Measurements from ENCODE around the gene NUSAP1. TPM values are rescaled to one million over a fixed set of nuclear protein-coding genes. Genes with fewer than 3 reads are reported as not detected.

NUSAP1 gene
- total and polyA plus RNA-seq, 4 donors = 4.6 to 149 (median 8.3) TPM

DNA sequence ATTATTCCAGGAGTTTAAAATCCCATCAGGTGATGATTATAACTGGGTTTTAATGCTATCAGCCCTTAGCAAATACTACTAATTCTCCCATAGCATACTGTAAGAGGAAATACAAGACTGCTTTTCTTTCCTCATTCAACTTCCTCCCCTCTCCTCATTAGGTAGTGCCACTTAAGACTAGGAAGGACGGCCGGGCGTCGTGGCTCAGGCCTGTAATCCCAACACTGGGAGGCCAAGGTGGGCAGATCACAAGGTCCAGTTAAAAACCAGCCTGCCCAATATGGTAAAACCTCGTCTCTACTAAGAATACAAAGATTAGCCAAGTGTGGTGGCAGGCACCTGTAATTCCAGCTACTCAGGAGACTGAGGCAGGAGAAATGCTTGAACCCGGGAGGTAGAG lies 55.0 kb downstream of the NUSAP1 start:
- Histone ChIP-seq H3K36me3 (ENCODE audit: control insufficient read depth in 4 of 4, insufficient read depth in 3 of 4, low read depth in 1 of 4, low read length in 3 of 4) (peaks cover 3 to 17% (median 12%) of the 10 kb centered on the region in 4 donors), H3K27me3 (ENCODE audit: control insufficient read depth in 4 of 4, insufficient read depth in 4 of 4, low read length in 3 of 4) (no peaks in the 10 kb centered on the region), H3K9me3 (ENCODE audit: control insufficient read depth in 4 of 4, low read length in 3 of 4) (no peaks in the 10 kb centered on the region), H3K27ac (ENCODE audit: low read depth in 1 of 2, low read length in 2 of 2) (no peak overlapping the region), H3K9ac (ENCODE audit: low read depth in 1 of 2, low read length in 2 of 2) (no peak overlapping the region), H3K4me3 (ENCODE audit: low read depth in 1 of 3, low read length in 3 of 3) (no peak overlapping the region), H3K4me1 (ENCODE audit: control insufficient read depth in 4 of 4, insufficient read depth in 4 of 4, low read length in 3 of 4) (no peaks in the 10 kb centered on the region)
- 85% methylated on average over 6 of the region's 6 CpGs for WGBS
- no peak for TF ChIP-seq HNF4G (IDR thresholded peaks at IDR 0.05)
- TF ChIP-seq RAD21 (IDR thresholded peaks at IDR 0.05) = no peak
- TF ChIP-seq FOXA2 (IDR thresholded peaks at IDR 0.05) = no peak
- TF ChIP-seq YY1 (IDR thresholded peaks at IDR 0.05) = no peak
- no peak for DNase-seq (ENCODE audit: low spot score)

DNA sequence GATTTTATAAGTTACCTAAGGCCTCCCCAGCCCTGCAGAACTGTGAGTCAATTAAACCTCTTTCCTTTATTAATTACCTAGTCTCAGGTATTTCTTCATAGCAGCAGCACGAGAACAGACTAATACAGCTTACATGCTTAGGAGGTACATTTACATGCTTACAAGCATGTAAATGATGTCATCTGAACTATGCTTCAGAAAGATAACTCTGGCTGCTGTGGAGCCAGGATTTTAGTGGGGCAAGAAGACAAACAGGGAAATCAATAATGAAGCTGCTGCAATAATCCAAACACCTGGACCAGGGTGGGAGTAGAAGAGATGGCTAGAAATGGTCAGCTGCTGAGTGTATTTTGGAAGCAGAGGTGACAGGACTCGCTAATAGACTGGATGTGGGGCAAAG lies 60.0 kb downstream of the NUSAP1 start:
- DNase-seq (ENCODE audit: low spot score) = no peak
- Histone ChIP-seq H3K27me3 (ENCODE audit: control insufficient read depth in 4 of 4, insufficient read depth in 4 of 4, low read length in 3 of 4) (no peaks in the 10 kb centered on the region), H3K36me3 (ENCODE audit: control insufficient read depth in 4 of 4, insufficient read depth in 3 of 4, low read depth in 1 of 4, low read length in 3 of 4) (peaks cover 5 to 34% (median 19%) of the 10 kb centered on the region in 4 donors), H3K27ac (ENCODE audit: low read depth in 1 of 2, low read length in 2 of 2) (no peak overlapping the region), H3K9ac (ENCODE audit: low read depth in 1 of 2, low read length in 2 of 2) (no peak overlapping the region), H3K9me3 (ENCODE audit: control insufficient read depth in 4 of 4, low read length in 3 of 4) (no peaks in the 10 kb centered on the region), H3K4me1 (ENCODE audit: control insufficient read depth in 4 of 4, insufficient read depth in 4 of 4, low read length in 3 of 4) (no peaks in the 10 kb centered on the region), H3K4me3 (ENCODE audit: low read depth in 1 of 3, low read length in 3 of 3) (no peak overlapping the region)
- TF ChIP-seq GABPA (IDR thresholded peaks at IDR 0.05 in 1 of 2, conservative IDR thresholded peaks at IDR 0.05 in 1 of 2) (no peak), RAD21 (IDR thresholded peaks at IDR 0.05) (no peak), HNF4G (IDR thresholded peaks at IDR 0.05) (no peak), FOXA1 (IDR thresholded peaks at IDR 0.05) (no peak), TAF1 (conservative IDR thresholded peaks at IDR 0.05) (no peak), RXRA (IDR thresholded peaks at IDR 0.05) (no peak), NR2F2 (IDR thresholded peaks at IDR 0.05) (no peak)
- TF ChIP-seq, protein P1, sequence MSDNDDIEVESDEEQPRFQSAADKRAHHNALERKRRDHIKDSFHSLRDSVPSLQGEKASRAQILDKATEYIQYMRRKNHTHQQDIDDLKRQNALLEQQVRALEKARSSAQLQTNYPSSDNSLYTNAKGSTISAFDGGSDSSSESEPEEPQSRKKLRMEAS (IDR thresholded peaks at IDR 0.05) = no peak
- TF ChIP-seq, protein P2, sequence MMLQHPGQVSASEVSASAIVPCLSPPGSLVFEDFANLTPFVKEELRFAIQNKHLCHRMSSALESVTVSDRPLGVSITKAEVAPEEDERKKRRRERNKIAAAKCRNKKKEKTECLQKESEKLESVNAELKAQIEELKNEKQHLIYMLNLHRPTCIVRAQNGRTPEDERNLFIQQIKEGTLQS (IDR thresholded peaks at IDR 0.05) = no peak
- WGBS = 95% methylated on average over 2 of the region's 2 CpGs

DNA sequence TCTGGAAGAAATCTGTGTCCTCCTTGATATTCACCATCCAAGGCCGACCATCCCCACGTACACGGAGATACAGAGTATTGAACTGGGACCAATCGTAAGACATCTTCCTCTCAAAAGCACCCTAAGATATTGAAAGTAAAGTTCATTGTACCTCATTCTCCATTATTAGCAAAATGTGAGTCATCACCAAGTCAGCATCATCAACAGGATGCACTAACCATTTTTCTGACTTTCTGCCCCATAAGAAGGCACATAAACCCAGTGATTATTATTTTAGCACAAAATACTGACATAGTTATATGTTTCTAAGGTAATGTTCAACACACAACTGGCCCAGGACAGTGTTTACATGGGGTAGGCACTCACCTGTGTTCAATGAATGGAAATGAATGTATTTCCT lies 62.2 kb downstream of the NUSAP1 start:
- H3K27ac ChIP-seq (ENCODE audit: low read depth in 1 of 2, low read length in 2 of 2) = no peak overlapping the region
- no peak overlapping the region for H3K4me3 ChIP-seq (ENCODE audit: low read depth in 1 of 3, low read length in 3 of 3)
- no peak overlapping the region for H3K9ac ChIP-seq (ENCODE audit: low read depth in 1 of 2, low read length in 2 of 2)
- no peaks in the 10 kb centered on the region for H3K4me1 ChIP-seq (ENCODE audit: control insufficient read depth in 4 of 4, insufficient read depth in 4 of 4, low read length in 3 of 4)
- peaks cover 2 to 24% (median 9%) of the 10 kb centered on the region in 4 donors for H3K36me3 ChIP-seq (ENCODE audit: control insufficient read depth in 4 of 4, insufficient read depth in 3 of 4, low read depth in 1 of 4, low read length in 3 of 4)
- H3K27me3 ChIP-seq (ENCODE audit: control insufficient read depth in 4 of 4, insufficient read depth in 4 of 4, low read length in 3 of 4) = no peaks in the 10 kb centered on the region
- no peaks in the 10 kb centered on the region for H3K9me3 ChIP-seq (ENCODE audit: control insufficient read depth in 4 of 4, low read length in 3 of 4)
- DNase-seq (ENCODE audit: low spot score) = no peak
- 98% methylated on average over 4 of the region's 4 CpGs for WGBS
- no peak for TF ChIP-seq HNF4A (conservative IDR thresholded peaks at IDR 0.05)
- TF ChIP-seq SP1 (IDR thresholded peaks at IDR 0.05) = no peak
- TF ChIP-seq NR2F2 (IDR thresholded peaks at IDR 0.05) = no peak
- TF ChIP-seq, protein P3, sequence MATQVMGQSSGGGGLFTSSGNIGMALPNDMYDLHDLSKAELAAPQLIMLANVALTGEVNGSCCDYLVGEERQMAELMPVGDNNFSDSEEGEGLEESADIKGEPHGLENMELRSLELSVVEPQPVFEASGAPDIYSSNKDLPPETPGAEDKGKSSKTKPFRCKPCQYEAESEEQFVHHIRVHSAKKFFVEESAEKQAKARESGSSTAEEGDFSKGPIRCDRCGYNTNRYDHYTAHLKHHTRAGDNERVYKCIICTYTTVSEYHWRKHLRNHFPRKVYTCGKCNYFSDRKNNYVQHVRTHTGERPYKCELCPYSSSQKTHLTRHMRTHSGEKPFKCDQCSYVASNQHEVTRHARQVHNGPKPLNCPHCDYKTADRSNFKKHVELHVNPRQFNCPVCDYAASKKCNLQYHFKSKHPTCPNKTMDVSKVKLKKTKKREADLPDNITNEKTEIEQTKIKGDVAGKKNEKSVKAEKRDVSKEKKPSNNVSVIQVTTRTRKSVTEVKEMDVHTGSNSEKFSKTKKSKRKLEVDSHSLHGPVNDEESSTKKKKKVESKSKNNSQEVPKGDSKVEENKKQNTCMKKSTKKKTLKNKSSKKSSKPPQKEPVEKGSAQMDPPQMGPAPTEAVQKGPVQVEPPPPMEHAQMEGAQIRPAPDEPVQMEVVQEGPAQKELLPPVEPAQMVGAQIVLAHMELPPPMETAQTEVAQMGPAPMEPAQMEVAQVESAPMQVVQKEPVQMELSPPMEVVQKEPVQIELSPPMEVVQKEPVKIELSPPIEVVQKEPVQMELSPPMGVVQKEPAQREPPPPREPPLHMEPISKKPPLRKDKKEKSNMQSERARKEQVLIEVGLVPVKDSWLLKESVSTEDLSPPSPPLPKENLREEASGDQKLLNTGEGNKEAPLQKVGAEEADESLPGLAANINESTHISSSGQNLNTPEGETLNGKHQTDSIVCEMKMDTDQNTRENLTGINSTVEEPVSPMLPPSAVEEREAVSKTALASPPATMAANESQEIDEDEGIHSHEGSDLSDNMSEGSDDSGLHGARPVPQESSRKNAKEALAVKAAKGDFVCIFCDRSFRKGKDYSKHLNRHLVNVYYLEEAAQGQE (IDR thresholded peaks at IDR 0.05) = no peak
- TF ChIP-seq HNF4G (IDR thresholded peaks at IDR 0.05) = no peak
- TF ChIP-seq GABPA (IDR thresholded peaks at IDR 0.05 in 1 of 2, conservative IDR thresholded peaks at IDR 0.05 in 1 of 2) = no peak
- no peak for TF ChIP-seq TAF1 (conservative IDR thresholded peaks at IDR 0.05)
- TF ChIP-seq, protein P1 (IDR thresholded peaks at IDR 0.05) = no peak
- TF ChIP-seq JUND (IDR thresholded peaks at IDR 0.05) = no peak
- no peak for TF ChIP-seq FOXA1 (IDR thresholded peaks at IDR 0.05)
- TF ChIP-seq, protein P2 (IDR thresholded peaks at IDR 0.05) = no peak
- TF ChIP-seq YY1 (IDR thresholded peaks at IDR 0.05) = no peak
- TF ChIP-seq, protein P4, sequence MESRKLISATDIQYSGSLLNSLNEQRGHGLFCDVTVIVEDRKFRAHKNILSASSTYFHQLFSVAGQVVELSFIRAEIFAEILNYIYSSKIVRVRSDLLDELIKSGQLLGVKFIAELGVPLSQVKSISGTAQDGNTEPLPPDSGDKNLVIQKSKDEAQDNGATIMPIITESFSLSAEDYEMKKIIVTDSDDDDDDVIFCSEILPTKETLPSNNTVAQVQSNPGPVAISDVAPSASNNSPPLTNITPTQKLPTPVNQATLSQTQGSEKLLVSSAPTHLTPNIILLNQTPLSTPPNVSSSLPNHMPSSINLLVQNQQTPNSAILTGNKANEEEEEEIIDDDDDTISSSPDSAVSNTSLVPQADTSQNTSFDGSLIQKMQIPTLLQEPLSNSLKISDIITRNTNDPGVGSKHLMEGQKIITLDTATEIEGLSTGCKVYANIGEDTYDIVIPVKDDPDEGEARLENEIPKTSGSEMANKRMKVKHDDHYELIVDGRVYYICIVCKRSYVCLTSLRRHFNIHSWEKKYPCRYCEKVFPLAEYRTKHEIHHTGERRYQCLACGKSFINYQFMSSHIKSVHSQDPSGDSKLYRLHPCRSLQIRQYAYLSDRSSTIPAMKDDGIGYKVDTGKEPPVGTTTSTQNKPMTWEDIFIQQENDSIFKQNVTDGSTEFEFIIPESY (IDR thresholded peaks at IDR 0.05) = no peak
- TF ChIP-seq, protein P5, sequence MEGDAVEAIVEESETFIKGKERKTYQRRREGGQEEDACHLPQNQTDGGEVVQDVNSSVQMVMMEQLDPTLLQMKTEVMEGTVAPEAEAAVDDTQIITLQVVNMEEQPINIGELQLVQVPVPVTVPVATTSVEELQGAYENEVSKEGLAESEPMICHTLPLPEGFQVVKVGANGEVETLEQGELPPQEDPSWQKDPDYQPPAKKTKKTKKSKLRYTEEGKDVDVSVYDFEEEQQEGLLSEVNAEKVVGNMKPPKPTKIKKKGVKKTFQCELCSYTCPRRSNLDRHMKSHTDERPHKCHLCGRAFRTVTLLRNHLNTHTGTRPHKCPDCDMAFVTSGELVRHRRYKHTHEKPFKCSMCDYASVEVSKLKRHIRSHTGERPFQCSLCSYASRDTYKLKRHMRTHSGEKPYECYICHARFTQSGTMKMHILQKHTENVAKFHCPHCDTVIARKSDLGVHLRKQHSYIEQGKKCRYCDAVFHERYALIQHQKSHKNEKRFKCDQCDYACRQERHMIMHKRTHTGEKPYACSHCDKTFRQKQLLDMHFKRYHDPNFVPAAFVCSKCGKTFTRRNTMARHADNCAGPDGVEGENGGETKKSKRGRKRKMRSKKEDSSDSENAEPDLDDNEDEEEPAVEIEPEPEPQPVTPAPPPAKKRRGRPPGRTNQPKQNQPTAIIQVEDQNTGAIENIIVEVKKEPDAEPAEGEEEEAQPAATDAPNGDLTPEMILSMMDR (IDR thresholded peaks at IDR 0.05; ENCODE audit: low read depth, low read length, missing input control) = no peak
- no peak for TF ChIP-seq RXRA (IDR thresholded peaks at IDR 0.05)
- no peak for TF ChIP-seq EGR1 (IDR thresholded peaks at IDR 0.05; ENCODE audit: low read depth in 2 of 2)
- TF ChIP-seq FOXA2 (IDR thresholded peaks at IDR 0.05) = no peak
- TF ChIP-seq RAD21 (IDR thresholded peaks at IDR 0.05) = no peak

All from liver (tissue), 9 donors.